ENCODE measurements around the gene C18orf63.
"Not testable (repeated sequence)": the region's sequence is repeated elsewhere in the genome, so short reads cannot be mapped to it uniquely, and the experiment has no call there.

The C18orf63 gene

GRCh38 chr18:74286106-74286855 lies 29.4 kb upstream of the C18orf63 start:
- no peak for DNase-seq (ENCODE audit: low spot score)

GRCh38 chr18:74286856-74287255 lies 28.8 kb upstream of the C18orf63 start:
- DNase-seq (ENCODE audit: low spot score), result no peak

- no peak for DNase-seq (ENCODE audit: low spot score)
Observed at GRCh38 chr18:74288041-74288440, 27.6 kb upstream of the C18orf63 start.

GRCh38 chr18:74288730-74289129 lies 26.9 kb upstream of the C18orf63 start:
- DNase-seq (ENCODE audit: low spot score), result peak; percentile 50

- no peak for DNase-seq (ENCODE audit: low spot score)
Observed at GRCh38 chr18:74289137-74289536, 26.5 kb upstream of the C18orf63 start.

GRCh38 chr18:74290021-74290420 lies 25.6 kb upstream of the C18orf63 start:
- no peak for DNase-seq (ENCODE audit: low spot score)

- DNase-seq (ENCODE audit: low spot score), result no peak
Observed at GRCh38 chr18:74290794-74291471, 24.7 kb upstream of the C18orf63 start.

- no peak for DNase-seq (ENCODE audit: low spot score)
Observed at GRCh38 chr18:74291472-74291770, 24.2 kb upstream of the C18orf63 start.

GRCh38 chr18:74291771-74292540 lies 23.7 kb upstream of the C18orf63 start, which contains the start of gene CYB5A:
Gene CYB5A, minus strand, starts transcription at chr18:74291963. Its CDS starts 88 bp downstream, at chr18:74291875.
- peak; percentile 100 for DNase-seq (ENCODE audit: low spot score)

GRCh38 chr18:74292541-74292858 lies 23.1 kb upstream of the C18orf63 start:
- DNase-seq (ENCODE audit: low spot score), result no peak

GRCh38 chr18:74292982-74293381 lies 22.7 kb upstream of the C18orf63 start:
- not testable (repeated sequence) for DNase-seq (ENCODE audit: low spot score)

- DNase-seq (ENCODE audit: low spot score), result no peak
Observed at GRCh38 chr18:74294526-74294925, 21.1 kb upstream of the C18orf63 start.

GRCh38 chr18:74299162-74299561 lies 16.5 kb upstream of the C18orf63 start:
- DNase-seq (ENCODE audit: low spot score), result no peak

GRCh38 chr18:74299746-74300145 lies 15.9 kb upstream of the C18orf63 start:
- no peak for DNase-seq (ENCODE audit: low spot score)

GRCh38 chr18:74303306-74303705 lies 12.3 kb upstream of the C18orf63 start:
- DNase-seq (ENCODE audit: low spot score), result no peak

GRCh38 chr18:74303936-74304335 lies 11.7 kb upstream of the C18orf63 start:
- no peak for DNase-seq (ENCODE audit: low spot score)

GRCh38 chr18:74310411-74310810 lies 5.2 kb upstream of the C18orf63 start:
- DNase-seq (ENCODE audit: low spot score), result peak; percentile 48

GRCh38 chr18:74311000-74311399 lies 4.6 kb upstream of the C18orf63 start:
- no peak for DNase-seq (ENCODE audit: low spot score)

- no peak for DNase-seq (ENCODE audit: low spot score)
Observed at GRCh38 chr18:74314759-74315463, 728 bp upstream of the C18orf63 start.

- DNase-seq (ENCODE audit: low spot score), result peak; percentile 85
Observed at GRCh38 chr18:74316257-74317170, 875 bp downstream of the C18orf63 start.

- no peak for DNase-seq (ENCODE audit: low spot score)
Observed at GRCh38 chr18:74326231-74326630, 10.6 kb downstream of the C18orf63 start.

Data from AG20443 (cell line).